Measurements from ENCODE around the gene CLEC17A. TPM values are rescaled to one million over a fixed set of nuclear protein-coding genes. Genes with fewer than 3 reads are reported as not detected.
A peak's percentile ranks its signal among the peaks of the same experiment; 100 is the strongest.

The CLEC17A gene
- total and polyA plus RNA-seq, 3 donors from 2014 or later, result 0.56 to 1.4 (median 1.3) TPM

DNA sequence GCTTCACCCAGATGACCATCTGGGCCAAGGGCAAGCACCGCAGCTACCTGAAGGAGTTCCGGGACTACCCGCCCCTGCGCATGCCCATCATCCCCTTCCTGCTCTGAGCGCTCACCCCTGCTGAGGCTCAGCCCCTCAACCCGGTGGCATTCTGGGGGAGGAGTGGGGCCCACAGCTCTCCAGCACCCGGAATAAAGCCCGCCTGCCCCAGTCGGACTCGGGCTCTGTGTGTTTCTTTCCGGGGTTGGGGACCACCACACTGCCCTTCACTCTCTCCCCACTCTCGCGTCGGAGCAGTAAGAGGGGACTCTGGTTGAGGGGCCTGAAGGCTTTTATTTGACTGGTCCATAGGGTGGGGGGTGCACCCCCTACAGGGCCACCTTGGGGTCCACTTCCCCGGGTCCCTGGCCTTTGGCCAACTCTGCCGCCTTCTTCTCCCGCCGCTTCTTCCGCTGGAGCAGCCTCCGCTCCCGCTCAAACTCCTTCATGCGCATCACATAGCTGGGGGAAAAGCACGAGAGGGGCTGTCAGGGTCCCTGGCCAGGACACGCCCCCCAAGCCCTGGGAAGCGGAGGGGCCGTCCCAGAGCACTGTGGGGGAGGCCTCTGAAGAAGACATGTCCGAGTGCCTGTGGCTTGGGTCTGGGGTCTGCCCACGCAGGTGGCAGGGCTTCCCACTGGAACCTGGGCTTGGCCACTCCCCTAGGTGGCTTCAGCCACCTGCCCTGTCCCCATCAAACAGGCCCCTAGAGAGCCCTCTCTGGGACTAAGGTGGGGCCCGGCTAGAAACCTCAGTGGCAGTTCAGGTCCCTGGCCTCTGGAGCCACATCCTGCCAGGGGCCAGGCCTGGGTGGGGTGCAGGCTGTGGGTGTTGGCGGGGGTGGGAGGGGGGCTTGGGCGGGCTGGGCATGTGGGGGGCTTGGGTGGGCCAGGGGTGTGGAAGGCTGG is 16.8 kb upstream of the CLEC17A start:
- H3K9me3 ChIP-seq, result no peaks in the 10 kb centered on the region
- no peaks in the 10 kb centered on the region for H3K36me3 ChIP-seq (ENCODE audit: low read depth, missing control alignments)
- H3K27me3 ChIP-seq, result no peaks in the 10 kb centered on the region
- 62 to 65% methylated on average over 13 to 30 of the region's 31 CpGs for WGBS, 2 donors
- H3K4me3 ChIP-seq, result no peak overlapping the region
- intact Hi-C loops (cut with DNase I; ENCODE audit: low total_unique reads), result no loop called here
- peaks cover 36% of the 10 kb centered on the region for H3K4me1 ChIP-seq
- TF ChIP-seq, protein P1, sequence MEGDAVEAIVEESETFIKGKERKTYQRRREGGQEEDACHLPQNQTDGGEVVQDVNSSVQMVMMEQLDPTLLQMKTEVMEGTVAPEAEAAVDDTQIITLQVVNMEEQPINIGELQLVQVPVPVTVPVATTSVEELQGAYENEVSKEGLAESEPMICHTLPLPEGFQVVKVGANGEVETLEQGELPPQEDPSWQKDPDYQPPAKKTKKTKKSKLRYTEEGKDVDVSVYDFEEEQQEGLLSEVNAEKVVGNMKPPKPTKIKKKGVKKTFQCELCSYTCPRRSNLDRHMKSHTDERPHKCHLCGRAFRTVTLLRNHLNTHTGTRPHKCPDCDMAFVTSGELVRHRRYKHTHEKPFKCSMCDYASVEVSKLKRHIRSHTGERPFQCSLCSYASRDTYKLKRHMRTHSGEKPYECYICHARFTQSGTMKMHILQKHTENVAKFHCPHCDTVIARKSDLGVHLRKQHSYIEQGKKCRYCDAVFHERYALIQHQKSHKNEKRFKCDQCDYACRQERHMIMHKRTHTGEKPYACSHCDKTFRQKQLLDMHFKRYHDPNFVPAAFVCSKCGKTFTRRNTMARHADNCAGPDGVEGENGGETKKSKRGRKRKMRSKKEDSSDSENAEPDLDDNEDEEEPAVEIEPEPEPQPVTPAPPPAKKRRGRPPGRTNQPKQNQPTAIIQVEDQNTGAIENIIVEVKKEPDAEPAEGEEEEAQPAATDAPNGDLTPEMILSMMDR (IDR thresholded peaks at IDR 0.05), result no peak
- TF ChIP-seq POLR2A (IDR thresholded peaks at IDR 0.05), result no peak
- no peak for DNase-seq
- H3K27ac ChIP-seq, result no peak overlapping the region

DNA sequence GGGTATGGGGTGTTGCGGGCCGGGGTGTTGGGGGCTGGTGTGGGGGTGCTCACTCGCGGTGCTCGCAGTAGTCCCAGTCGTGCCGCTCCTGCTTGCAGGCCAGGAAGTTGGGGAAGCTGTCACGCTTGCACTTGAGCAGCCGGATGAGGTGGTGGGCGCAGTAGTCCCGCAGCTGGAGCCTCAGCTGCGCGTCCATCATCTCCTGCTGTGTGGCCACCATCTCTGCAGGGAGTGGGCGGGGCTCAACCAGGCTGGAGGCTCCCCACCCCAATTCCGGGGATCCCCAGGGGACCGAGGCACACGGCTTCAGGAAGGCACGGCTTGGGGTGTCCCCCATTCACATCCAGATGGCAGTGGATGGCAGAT is 16.2 kb upstream of the CLEC17A start:
- no peak overlapping the region for H3K27ac ChIP-seq
- WGBS, 2 donors, result 67 to 80% methylated on average over 3 to 18 of the region's 18 CpGs

DNA sequence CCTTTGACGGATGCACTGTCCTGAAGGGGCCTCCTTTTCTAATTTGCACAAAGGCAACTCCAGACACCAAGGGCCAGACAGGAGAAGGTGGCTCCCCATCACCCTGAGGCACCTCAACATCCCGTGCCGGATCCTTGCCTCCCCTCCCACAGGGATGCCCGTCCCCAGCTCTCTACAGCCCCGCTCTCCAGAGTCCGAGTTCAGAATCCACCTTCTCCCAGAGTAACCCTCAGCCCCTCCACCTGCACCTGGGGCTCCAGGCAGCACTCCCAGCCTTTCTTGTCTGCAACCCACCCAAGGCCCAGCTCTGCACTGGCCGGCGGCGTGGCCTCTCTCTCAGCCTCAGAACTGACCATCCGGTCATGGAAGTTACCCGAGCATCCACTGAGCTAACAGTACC is 15.8 kb upstream of the CLEC17A start:
- H3K4me1 ChIP-seq, result peaks cover 28% of the 10 kb centered on the region

More for the DNA sequence above, 16.2 kb upstream of the CLEC17A start:
- no peak overlapping the region for H3K4me3 ChIP-seq
- intact Hi-C loops (cut with DNase I; ENCODE audit: low total_unique reads), result no loop called here
- peaks cover 32% of the 10 kb centered on the region for H3K4me1 ChIP-seq
- H3K27me3 ChIP-seq, result no peaks in the 10 kb centered on the region
- DNase-seq, result no peak
- TF ChIP-seq, protein P1 (IDR thresholded peaks at IDR 0.05), result no peak
- TF ChIP-seq POLR2A (IDR thresholded peaks at IDR 0.05), result no peak
- no peaks in the 10 kb centered on the region for H3K36me3 ChIP-seq (ENCODE audit: low read depth, missing control alignments)
- H3K9me3 ChIP-seq, result no peaks in the 10 kb centered on the region

DNA sequence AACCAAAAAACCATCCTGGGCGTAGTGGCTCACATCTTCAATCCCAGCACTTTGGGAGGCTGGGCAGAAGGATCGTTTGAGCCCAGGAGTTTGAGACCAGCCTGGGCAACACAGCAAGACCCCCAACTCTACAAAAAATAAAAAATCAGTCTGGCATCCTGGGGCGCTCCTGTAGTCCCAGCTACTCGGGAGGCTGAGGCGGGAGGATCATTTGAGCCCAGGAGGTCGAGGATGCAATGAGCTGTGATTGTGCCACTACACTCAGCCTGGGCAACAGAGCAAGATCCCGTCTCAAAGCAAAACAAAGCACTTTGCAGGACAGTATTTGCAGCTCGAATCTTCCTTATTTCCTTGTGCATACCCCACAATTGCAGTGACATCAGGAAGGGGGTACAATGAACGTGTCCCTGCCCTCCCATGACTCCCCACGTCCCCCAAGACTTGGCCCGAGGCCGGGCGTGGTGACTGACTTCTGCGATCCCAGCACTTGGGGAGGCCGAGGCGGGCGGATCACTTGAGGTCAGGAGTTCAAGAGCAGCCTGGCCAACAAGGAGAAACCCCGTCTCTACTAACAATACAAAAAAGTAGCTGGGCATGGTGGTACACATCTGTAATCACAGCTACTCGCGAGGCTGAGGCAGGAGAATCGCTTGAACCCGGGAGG is 11.9 kb upstream of the CLEC17A start:
- peak overlapping the region; percentile 73 to 94 for H3K4me3 ChIP-seq
- WGBS, 2 donors, result 36% methylated on average over 22 of the region's 22 CpGs
- H3K4me1 ChIP-seq, result peaks cover 25% of the 10 kb centered on the region
- no peak for DNase-seq
- H3K9me3 ChIP-seq, result no peaks in the 10 kb centered on the region
- intact Hi-C loops (cut with DNase I; ENCODE audit: low total_unique reads), result no loop called here
- H3K27me3 ChIP-seq, result no peaks in the 10 kb centered on the region
- no peaks in the 10 kb centered on the region for H3K36me3 ChIP-seq (ENCODE audit: low read depth, missing control alignments)
- peak overlapping the region in 1 of 2 donors; percentile 17 for H3K27ac ChIP-seq
- TF ChIP-seq, protein P1 (IDR thresholded peaks at IDR 0.05), result no peak
- TF ChIP-seq POLR2A (IDR thresholded peaks at IDR 0.05), result no peak

More for the DNA sequence above, 15.8 kb upstream of the CLEC17A start:
- TF ChIP-seq POLR2A (IDR thresholded peaks at IDR 0.05), result no peak
- TF ChIP-seq, protein P1 (IDR thresholded peaks at IDR 0.05), result no peak
- Histone ChIP-seq H3K36me3 (ENCODE audit: low read depth, missing control alignments) (no peaks in the 10 kb centered on the region), H3K27ac (no peak overlapping the region), H3K4me3 (no peak overlapping the region), H3K27me3 (no peaks in the 10 kb centered on the region), H3K9me3 (no peaks in the 10 kb centered on the region)
- intact Hi-C loops (cut with DNase I; ENCODE audit: low total_unique reads), result no loop called here
- DNase-seq, result no peak
- 80 to 83% methylated on average over 11 of the region's 11 CpGs for whole genome bisulfite sequencing, 2 donors
